Endothelial cell of umbilical vein (primary cell): ENCODE measurements around the gene KRT32. TPM values are rescaled to one million over a fixed set of nuclear protein-coding genes. Genes with fewer than 3 reads are reported as not detected.
"Not testable (repeated sequence)": the region's sequence is repeated elsewhere in the genome, so short reads cannot be mapped to it uniquely, and the experiment has no call there.

ENCODE experiments used
- BruUV-seq: library from RNA; stranded (reverse); fragments of 400-500 nt; replicated peaks from 2 replicates; lab custom pipeline; 2021; lab: Mats Ljungman, UMichigan
- CTCF ChIA-PET: fragments of 300-600, 350-600 bp; sonication (Branson Sonifier 250); formaldehyde crosslinking; loops from one replicate; lab custom pipeline; 2021; ENCODE audit warnings: antibody characterized with exemption, inconsistent platforms; lab: Charles Lee
- POLR2A ChIA-PET: fragments of 300-600, 350-600 bp; sonication (Branson Sonifier 250); formaldehyde crosslinking; loops from one replicate; lab custom pipeline; 2021; ENCODE audit warnings: antibody characterized with exemption, inconsistent platforms; lab: Charles Lee
- DNase-seq: peaks from one replicate; pipeline ENCODE4 v3.0.0-alpha.2; 2011; ENCODE audit warnings: low read depth, low spot score
- FAIRE-seq: peaks from 2 replicates; lab custom pipeline; 2011; peaks lifted over from hg19 to GRCh38; lab: Jason Lieb, UNC
- H2AFZ ChIP-seq: 2 replicates; pipeline ENCODE4 v1.6.0; 2012; ENCODE audit warnings: low read depth, low read length, control low read depth, inconsistent platforms
- H3K27ac ChIP-seq: 2 replicates; pipeline ENCODE4 v1.5.1; 2011; ENCODE audit warnings: low read depth, mild to moderate bottlenecking, control low read depth, low read length, moderate library complexity; ENCODE audit not compliant: insufficient read depth
- H3K27me3 ChIP-seq, 2 experiments: 2 replicates each; pipeline versions ENCODE4 v1.6.0 to v1.6.1; 2011; ENCODE audit warnings: low read length in 2 of 2, mixed read lengths in 1 of 2; ENCODE audit not compliant: control insufficient read depth in 2 of 2, insufficient read depth in 2 of 2
- H3K36me3 ChIP-seq, 2 experiments: 2 replicates in 1 of 2; 3 replicates in 1 of 2; pipeline ENCODE4 v1.5.1; 2011; ENCODE audit warnings: low read length in 2 of 2, mild to moderate bottlenecking in 1 of 2, moderate library complexity in 1 of 2; ENCODE audit not compliant: control insufficient read depth in 2 of 2, insufficient read depth in 2 of 2; ENCODE audit errors: extremely low read depth in 1 of 2
- H3K4me1 ChIP-seq: 3 replicates; pipeline ENCODE4 v1.5.1; 2011; ENCODE audit warnings: mild to moderate bottlenecking, low read length; ENCODE audit not compliant: control insufficient read depth, insufficient read depth; ENCODE audit errors: extremely low read depth
- H3K4me2 ChIP-seq: 2 replicates; pipeline ENCODE4 v1.6.1; 2011; ENCODE audit warnings: low read length, control low read depth, mixed read lengths; ENCODE audit not compliant: insufficient read depth
- H3K4me3 ChIP-seq, 3 experiments: fragments of 200-600 bp in 1 of 3; sonication (generic), shearing (Covaris generic) in 1 of 3; replicated peaks in 1 of 3; 2 replicates each; pipeline ENCODE4 v1.5.1; 2011 to 2016; ENCODE audit warnings: control low read depth in 3 of 3, low read length in 3 of 3, mild to moderate bottlenecking in 2 of 3, inconsistent platforms in 1 of 3, low read depth in 1 of 3, moderate library complexity in 1 of 3; ENCODE audit not compliant: insufficient read depth in 1 of 3
- H3K79me2 ChIP-seq: 2 replicates; pipeline ENCODE4 v1.6.0; 2012; ENCODE audit warnings: low read length, inconsistent platforms; ENCODE audit not compliant: control insufficient read depth, insufficient read depth
- H3K9ac ChIP-seq: replicated peaks from 2 replicates; pipeline ENCODE3; 2011; ENCODE audit warnings: low read length, control low read depth; ENCODE audit not compliant: insufficient read depth; ENCODE audit errors: extremely low read depth
- H3K9me1 ChIP-seq: replicated peaks from 3 replicates; pipeline ENCODE4 v1.6.0; 2011; ENCODE audit warnings: mild to moderate bottlenecking, low read length; ENCODE audit not compliant: control insufficient read depth, insufficient read depth; ENCODE audit errors: extremely low read depth
- H3K9me3 ChIP-seq: replicated peaks from 2 replicates; pipeline ENCODE4 v1.5.1; 2012; ENCODE audit warnings: low read length, inconsistent platforms; ENCODE audit not compliant: control insufficient read depth, insufficient read depth
- H4K20me1 ChIP-seq: replicated peaks from 2 replicates; pipeline ENCODE3; 2011; ENCODE audit warnings: mild to moderate bottlenecking, low read length; ENCODE audit not compliant: control insufficient read depth, insufficient read depth; ENCODE audit errors: extremely low read depth
- EZH2 ChIP-seq: IDR thresholded peaks from 2 replicates; pipeline ENCODE4 v1.6.1; 2012; ENCODE audit warnings: borderline replicate concordance, low read depth, mild to moderate bottlenecking, moderate library complexity, low read length, inconsistent platforms; ENCODE audit not compliant: severe bottlenecking
- FOS ChIP-seq: IDR thresholded peaks from 2 replicates; pipeline ENCODE4 v1.6.1; 2011; ENCODE audit warnings: mild to moderate bottlenecking, low read length, moderate library complexity, borderline replicate concordance; ENCODE audit not compliant: insufficient read depth
- GATA2 ChIP-seq: IDR thresholded peaks from 2 replicates; pipeline ENCODE4 v1.7.0; 2011; ENCODE audit warnings: low read depth, mild to moderate bottlenecking, moderate library complexity, mixed read lengths, low read length; ENCODE audit not compliant: insufficient read length, insufficient read depth
- JUN ChIP-seq: IDR thresholded peaks from 2 replicates; pipeline ENCODE4 v1.6.1; 2011; ENCODE audit warnings: borderline replicate concordance, low read depth; ENCODE audit not compliant: insufficient read length, insufficient read depth
- MYC ChIP-seq: IDR thresholded peaks from one replicate; pipeline ENCODE4 v1.6.1; 2011; ENCODE audit warnings: mild to moderate bottlenecking, low read depth, low read length
- POLR2A ChIP-seq: IDR thresholded peaks from 2 replicates; pipeline ENCODE4 v1.6.1; 2012; ENCODE audit warnings: low read depth, mild to moderate bottlenecking, control low read depth, low read length
- POLR2AphosphoS5 ChIP-seq: IDR thresholded peaks from 2 replicates; pipeline ENCODE4 v1.6.1; 2012; ENCODE audit warnings: low read depth, mild to moderate bottlenecking, control low read depth, low read length, moderate library complexity; ENCODE audit not compliant: insufficient read depth
- dilution Hi-C: fragments of 300-500 bp; cut with MboI; formaldehyde crosslinking; loops from one replicate; pipeline ENCODE4 v1.15.0; 2019; ENCODE audit warnings: low sequenced_read_pairs; ENCODE audit not compliant: extremely low pct_ligation_motif_present
- intact Hi-C: fragments of 100-400 bp; cut with micrococcal nuclease; formaldehyde crosslinking; loops from one replicate; pipeline ENCODE4 v1.10.0; 2022
- polyA plus RNA-seq, 4 experiments: library from polyadenylated mRNA; depleted of rRNA in 3 of 4; stranded (reverse) in 3 of 4; unstranded in 1 of 4; fragments of >200 nt; gene quantifications; 2 replicates each; pipeline versions ENCODE4 v1.2.1 to v1.2.3, GENCODE V29; 2011 to 2012; ENCODE audit warnings: missing spikeins in 1 of 4
- total RNA-seq: library from RNA; stranded (reverse); gene quantifications from 2 replicates; pipeline ENCODE4 v1.2.3, GENCODE V29; 2021
- TF ChIP-seq, protein P1 (sequence below): IDR thresholded peaks from 2 replicates; pipeline ENCODE4 v1.6.1; 2011; ENCODE audit not compliant: insufficient read depth, insufficient read length
- TF ChIP-seq, protein P2 (sequence below), 2 donors: IDR thresholded peaks; 1 replicate in 1 of 2; 2 replicates in 1 of 2; pipeline ENCODE4 v1.5.1; 2011; ENCODE audit warnings: low read length in 2 of 2, mild to moderate bottlenecking in 2 of 2, moderate library complexity in 2 of 2, control low read depth in 1 of 2, inconsistent platforms in 1 of 2, low read depth in 1 of 2; ENCODE audit not compliant: insufficient read depth in 1 of 2; ENCODE audit errors: extremely low read depth in 1 of 2

KRT32 gene
- total and polyA plus RNA-seq, 2 donors (not counting 3 experiments of a cell fraction or from before 2014, with no cell fraction given): not detected

DNA sequence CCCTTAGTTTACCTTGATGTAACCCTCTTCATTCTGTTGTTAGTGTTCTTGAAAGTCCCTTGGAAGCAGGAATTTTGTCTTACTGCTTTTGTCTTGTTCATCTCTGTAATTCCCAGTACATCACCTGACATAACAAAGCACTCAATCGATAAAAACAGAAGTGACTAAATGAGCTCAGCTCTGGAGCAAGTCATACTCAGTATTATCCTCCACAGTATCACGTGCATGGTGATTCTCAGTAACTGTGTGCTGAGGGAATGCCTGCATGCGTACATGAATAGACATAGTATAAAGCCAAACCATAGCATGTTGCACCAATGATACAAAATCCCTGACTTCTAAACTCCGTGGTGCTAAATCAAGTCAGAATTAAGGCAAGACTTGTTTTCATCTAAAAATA is 33.6 kb downstream of the KRT32 start:
- ChIA-PET CTCF (no interaction called here), POLR2A (interaction anchor here (0.6 kb wide), 1 partner anchor 408 kb away, joined by 3 read pairs; no protein-coding TSS in a partner anchor)
- H3K4me2 ChIP-seq: no peak overlapping the region
- TF ChIP-seq JUN (no peak), POLR2AphosphoS5 (no peak), GATA2 (no peak), POLR2A (no peak), FOS (no peak), EZH2 (no peak), MYC (no peak)
- TF ChIP-seq, protein P1, sequence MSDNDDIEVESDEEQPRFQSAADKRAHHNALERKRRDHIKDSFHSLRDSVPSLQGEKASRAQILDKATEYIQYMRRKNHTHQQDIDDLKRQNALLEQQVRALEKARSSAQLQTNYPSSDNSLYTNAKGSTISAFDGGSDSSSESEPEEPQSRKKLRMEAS: no peak
- TF ChIP-seq, protein P2, sequence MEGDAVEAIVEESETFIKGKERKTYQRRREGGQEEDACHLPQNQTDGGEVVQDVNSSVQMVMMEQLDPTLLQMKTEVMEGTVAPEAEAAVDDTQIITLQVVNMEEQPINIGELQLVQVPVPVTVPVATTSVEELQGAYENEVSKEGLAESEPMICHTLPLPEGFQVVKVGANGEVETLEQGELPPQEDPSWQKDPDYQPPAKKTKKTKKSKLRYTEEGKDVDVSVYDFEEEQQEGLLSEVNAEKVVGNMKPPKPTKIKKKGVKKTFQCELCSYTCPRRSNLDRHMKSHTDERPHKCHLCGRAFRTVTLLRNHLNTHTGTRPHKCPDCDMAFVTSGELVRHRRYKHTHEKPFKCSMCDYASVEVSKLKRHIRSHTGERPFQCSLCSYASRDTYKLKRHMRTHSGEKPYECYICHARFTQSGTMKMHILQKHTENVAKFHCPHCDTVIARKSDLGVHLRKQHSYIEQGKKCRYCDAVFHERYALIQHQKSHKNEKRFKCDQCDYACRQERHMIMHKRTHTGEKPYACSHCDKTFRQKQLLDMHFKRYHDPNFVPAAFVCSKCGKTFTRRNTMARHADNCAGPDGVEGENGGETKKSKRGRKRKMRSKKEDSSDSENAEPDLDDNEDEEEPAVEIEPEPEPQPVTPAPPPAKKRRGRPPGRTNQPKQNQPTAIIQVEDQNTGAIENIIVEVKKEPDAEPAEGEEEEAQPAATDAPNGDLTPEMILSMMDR (IDR thresholded peaks at IDR 0.05; ENCODE audit: extremely low read depth in 1 of 2, insufficient read depth in 1 of 2, low read depth in 1 of 2, low read length in 2 of 2): no peak
- no peak overlapping the region for H2AFZ ChIP-seq
- intact Hi-C loops: no loop called here
- H3K27me3 ChIP-seq: peaks cover 2 to 5% of the 10 kb centered on the region in 2 experiments
- no TSS peak for BruUV-seq
- DNase-seq: no peak
- dilution Hi-C loops: no loop called here
- no peaks in the 10 kb centered on the region for H4K20me1 ChIP-seq
- H3K79me2 ChIP-seq: no peaks in the 10 kb centered on the region
- H3K9ac ChIP-seq: no peak overlapping the region
- no peaks in the 10 kb centered on the region for H3K36me3 ChIP-seq
- H3K4me3 ChIP-seq: no peak overlapping the region
- no peak overlapping the region for H3K27ac ChIP-seq
- H3K9me1 ChIP-seq: no peaks in the 10 kb centered on the region
- no peaks in the 10 kb centered on the region for H3K4me1 ChIP-seq
- H3K9me3 ChIP-seq: no peaks in the 10 kb centered on the region
- FAIRE-seq: no peak

DNA sequence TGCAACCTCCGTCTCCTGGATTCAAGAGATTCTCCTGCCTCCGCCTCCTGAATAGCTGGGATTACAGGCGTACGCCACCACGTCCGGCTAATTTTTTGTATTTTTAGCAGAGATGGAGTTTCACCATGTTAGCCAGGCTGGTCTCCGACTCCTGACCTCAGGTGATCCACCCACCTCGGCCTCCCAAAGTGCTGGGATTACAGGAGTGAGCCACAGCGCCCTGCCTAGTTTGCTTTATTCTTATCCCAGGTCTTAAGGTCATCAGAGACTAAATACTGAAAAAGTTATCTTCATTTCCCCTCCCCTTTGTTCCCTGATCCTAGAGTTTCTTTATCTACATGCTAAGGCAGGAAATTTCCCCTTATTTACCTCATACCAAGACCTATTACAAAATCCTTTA is 36.8 kb downstream of the KRT32 start:
- H3K4me1 ChIP-seq, H3K9me1 ChIP-seq, CTCF ChIA-PET, intact Hi-C loops, H3K36me3 ChIP-seq, H4K20me1 ChIP-seq, H2AFZ ChIP-seq, H3K79me2 ChIP-seq, H3K4me3 ChIP-seq, H3K9ac ChIP-seq, FAIRE-seq, H3K9me3 ChIP-seq, dilution Hi-C loops, H3K27ac ChIP-seq, DNase-seq, BruUV-seq, H3K4me2 ChIP-seq, H3K27me3 ChIP-seq, POLR2A ChIA-PET: not testable (repeated sequence)
